Brain microvascular endothelial cell (primary cell): ENCODE results near the gene AMOTL2.

ENCODE experiments used
- DNase-seq: peaks from one replicate; pipeline ENCODE4 v3.0.0-alpha.2; 2020
- H3K27ac ChIP-seq: fragments of 250-450 bp; sonication (Bioruptor Pico); 2 replicates; pipeline ENCODE4 v1.5.1; 2020; ENCODE audit warnings: mild to moderate bottlenecking, moderate library complexity
- H3K27me3 ChIP-seq: fragments of 250-450 bp; sonication (Bioruptor Pico); replicated peaks from 2 replicates; pipeline ENCODE4 v1.5.1; 2020; ENCODE audit warnings: mild to moderate bottlenecking
- H3K36me3 ChIP-seq: fragments of 250-450 bp; sonication (Bioruptor Pico); replicated peaks from 2 replicates; pipeline ENCODE4 v1.5.1; 2020; ENCODE audit warnings: mild to moderate bottlenecking
- H3K4me3 ChIP-seq: 2 replicates; pipeline ENCODE4 v1.5.1; 2011; ENCODE audit warnings: low read depth, mild to moderate bottlenecking, control low read depth, low read length, moderate library complexity
- CTCF ChIP-seq: IDR thresholded peaks from 2 replicates; pipeline ENCODE4 v1.5.1; 2011; ENCODE audit warnings: low read depth, mild to moderate bottlenecking, moderate library complexity, low read length, control low read depth, inconsistent platforms; ENCODE audit errors: missing control alignments
- in situ Hi-C: cut with HindIII; loops from 2 replicates; pipeline ENCODE4 v1.10.0; 2017; ENCODE audit warnings: low sequenced_read_pairs, low pct_ligation_motif_present

Gene AMOTL2

GRCh38 chr3:134363381-134363755 lies 10.9 kb downstream of the AMOTL2 start:
- Histone ChIP-seq H3K27me3 (no peaks in the 10 kb centered on the region), H3K4me3 (no peak overlapping the region), H3K27ac (peak overlapping the region; percentile 79), H3K36me3 (peaks cover 94% of the 10 kb centered on the region)
- TF ChIP-seq CTCF, result no peak
- in situ Hi-C loops, result no loop called here
- no peak for DNase-seq

DNA sequence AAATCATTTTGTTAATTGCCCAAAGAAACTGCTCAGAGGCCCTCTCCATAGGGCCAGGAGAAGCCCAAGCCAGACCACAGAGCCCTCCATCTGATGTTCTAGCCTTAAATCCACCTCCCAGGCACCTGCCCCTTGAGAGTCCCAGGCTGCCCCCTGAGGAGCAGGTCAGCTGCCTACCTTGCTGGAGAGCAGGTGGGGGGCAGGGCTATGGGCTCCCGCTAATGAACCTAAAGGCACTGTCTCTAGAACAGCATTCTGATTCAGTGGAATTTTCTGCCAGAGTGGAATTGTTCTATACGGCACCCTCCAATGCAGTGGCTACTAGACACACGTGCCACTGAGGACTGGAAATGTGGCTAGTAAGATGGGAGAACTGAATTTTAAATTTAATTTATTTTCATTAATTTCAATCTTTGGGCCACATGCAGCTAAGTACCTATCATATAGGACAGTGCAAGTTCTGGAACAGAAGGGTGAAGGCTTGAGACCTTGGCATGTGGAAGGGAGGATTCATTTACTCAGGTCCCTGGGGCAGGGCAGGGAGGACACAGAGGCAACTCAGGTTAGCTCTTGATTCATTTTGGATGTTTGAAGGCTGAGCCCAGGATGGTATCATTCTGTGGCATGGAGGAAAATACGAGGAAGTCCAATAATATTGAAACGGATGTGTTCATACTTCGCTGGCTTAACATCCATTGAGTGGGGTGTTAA lies 11.4 kb downstream of the AMOTL2 start:
- in situ Hi-C loops, result no loop called here
- Histone ChIP-seq H3K27me3 (no peaks in the 10 kb centered on the region), H3K27ac (no peak overlapping the region), H3K36me3 (peaks cover 93% of the 10 kb centered on the region), H3K4me3 (no peak overlapping the region)
- no peak for DNase-seq
- TF ChIP-seq CTCF, result no peak

- no peak for DNase-seq
- no peak overlapping the region for H3K4me3 ChIP-seq
- no peak overlapping the region for H3K27ac ChIP-seq
- peaks cover 95% of the 10 kb centered on the region for H3K36me3 ChIP-seq
- no peak for TF ChIP-seq CTCF
- H3K27me3 ChIP-seq, result no peaks in the 10 kb centered on the region
- in situ Hi-C loops, result no loop called here
These were observed 12.0 kb downstream of the AMOTL2 start for GRCh38 chr3:134362221-134362620.

DNA sequence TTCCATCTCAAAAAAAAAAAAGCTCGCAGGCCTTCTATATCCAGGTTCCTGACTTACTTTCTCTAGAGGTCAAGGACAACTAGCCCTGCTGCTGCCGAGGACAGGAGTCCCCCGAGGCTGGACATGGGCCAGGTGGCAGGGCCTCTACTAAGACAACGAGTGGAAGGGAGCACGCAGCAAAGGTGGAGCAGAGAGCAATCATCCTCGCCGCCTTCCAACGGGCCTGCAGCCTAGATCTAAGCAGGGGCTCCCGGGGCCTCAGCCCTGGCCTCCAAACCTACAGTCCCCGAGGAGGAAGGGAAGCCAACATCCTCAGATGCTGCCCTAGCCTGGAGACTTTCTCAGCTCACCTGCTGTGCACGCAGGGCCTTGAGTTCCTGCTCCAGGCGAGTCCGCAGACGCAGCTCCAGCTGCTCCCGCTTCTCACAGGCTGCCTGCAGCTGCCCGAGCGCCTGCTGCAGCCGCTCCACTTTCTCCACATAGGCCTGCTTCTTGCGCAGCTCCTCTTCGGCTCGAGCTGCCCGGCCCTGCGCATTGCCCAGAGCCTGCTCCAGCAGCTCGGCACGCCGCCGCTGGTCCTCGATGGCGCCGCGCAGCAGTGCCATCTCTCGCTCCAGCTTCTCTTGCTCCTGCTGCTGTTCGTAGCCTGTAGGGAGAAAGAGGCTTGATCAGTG lies 12.9 kb downstream of the AMOTL2 start:
- Histone ChIP-seq H3K27me3 (no peaks in the 10 kb centered on the region), H3K36me3 (peaks cover 95% of the 10 kb centered on the region), H3K4me3 (no peak overlapping the region), H3K27ac (no peak overlapping the region)
- DNase-seq, result no peak
- in situ Hi-C loops, result no loop called here
- no peak for TF ChIP-seq CTCF

DNA sequence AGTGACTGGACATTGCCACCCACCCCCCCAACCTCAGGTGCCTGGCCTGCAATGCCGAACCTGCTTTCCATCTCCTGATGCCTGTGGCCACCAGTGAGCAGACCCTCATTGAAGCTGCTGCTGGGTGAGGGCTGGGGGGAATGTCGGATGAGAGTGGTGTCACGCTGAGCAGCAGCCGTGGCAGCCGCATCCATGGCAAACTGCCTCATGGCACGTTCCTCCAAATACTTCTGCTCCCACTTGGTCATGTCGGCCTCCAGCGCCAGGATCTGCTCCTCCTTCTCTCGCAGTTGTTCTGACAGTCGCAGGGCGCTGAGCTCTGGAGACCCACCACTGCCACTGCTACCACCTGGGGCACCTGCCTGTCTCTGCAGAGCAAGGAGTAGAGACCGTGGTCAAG lies 14.2 kb downstream of the AMOTL2 start:
- Histone ChIP-seq H3K4me3 (no peak overlapping the region), H3K27ac (no peak overlapping the region), H3K36me3 (peaks cover 94% of the 10 kb centered on the region), H3K27me3 (no peaks in the 10 kb centered on the region)
- TF ChIP-seq CTCF, result no peak
- DNase-seq, result no peak
- in situ Hi-C loops, result no loop called here
